Gastroesophageal sphincter (tissue), 4 donors: Measurements from ENCODE around the gene ST3GAL5. TPM values are rescaled to one million over a fixed set of nuclear protein-coding genes. Genes with fewer than 3 reads are reported as not detected.

ENCODE experiments used
- ATAC-seq: fragments of 150-250 bp; one replicate; pipeline ENCODE4 v1.9.1; 2016; ENCODE audit warnings: mild to moderate bottlenecking, moderate library complexity
- H3K27ac ChIP-seq, 4 donors: fragments of 200-600 bp; sonication (generic) in 3 of 4; 1 replicate in 3 of 4; 2 replicates in 1 of 4; pipeline ENCODE4 v1.5.1; 2016 to 2019
- H3K27me3 ChIP-seq: fragments of 200-600 bp; sonication (generic); one replicate; pipeline ENCODE4 v1.5.1; 2019
- H3K36me3 ChIP-seq, 2 donors: fragments of 200-600 bp; sonication (generic); one replicate each; pipeline ENCODE4 v1.5.1; 2019; ENCODE audit warnings: control low read depth in 1 of 2
- H3K4me1 ChIP-seq, 3 donors: fragments of 200-600 bp; sonication (generic); 1 replicate in 2 of 3; 2 replicates in 1 of 3; pipeline ENCODE4 v1.5.1; 2016 to 2019; ENCODE audit warnings: control low read depth in 2 of 3
- H3K4me3 ChIP-seq, 2 donors: fragments of 200-600 bp; sonication (generic); one replicate each; pipeline ENCODE4 v1.5.1; 2019; ENCODE audit warnings: mild to moderate bottlenecking in 1 of 2, moderate library complexity in 1 of 2
- H3K9me3 ChIP-seq, 3 donors: fragments of 200-600 bp; sonication (generic); one replicate each; pipeline ENCODE4 v1.5.1; 2017 to 2019; ENCODE audit warnings: control low read depth in 2 of 3
- CTCF ChIP-seq, 4 experiments: fragments of 200-600 bp in 2 of 4; fragments of 450-650 bp in 2 of 4; sonication (generic) in 1 of 4; IDR thresholded peaks; one replicate each; pipeline ENCODE4 v1.5.1; 2017 to 2019; ENCODE audit warnings: antibody characterized with exemption in 4 of 4, mild to moderate bottlenecking in 2 of 4, moderate library complexity in 2 of 4
- EP300 ChIP-seq: sonication (generic); formaldehyde crosslinking; IDR thresholded peaks from one replicate; pipeline ENCODE4 v1.6.1; 2017; ENCODE audit warnings: antibody characterized with exemption, mild to moderate bottlenecking
- POLR2A ChIP-seq, 2 donors: fragments of 450-650 bp; IDR thresholded peaks; one replicate each; pipeline ENCODE4 v1.6.1; 2017; ENCODE audit warnings: antibody characterized with exemption in 2 of 2, mild to moderate bottlenecking in 2 of 2, moderate library complexity in 1 of 2
- POLR2AphosphoS5 ChIP-seq: sonication (generic); formaldehyde crosslinking; IDR thresholded peaks from one replicate; pipeline ENCODE4 v1.6.1; 2017; ENCODE audit warnings: antibody characterized with exemption
- WGBS, 2 donors: methylation state at CpG; one replicate each; pipeline ENCODE4 v1.1.5; 2018; ENCODE audit warnings: low coverage in 1 of 2; 5-methylcytosine and 5-hydroxymethylcytosine counted together
- total RNA-seq, 4 donors: library from RNA; depleted of rRNA; stranded (reverse); fragments of >200 nt; gene quantifications; one replicate each; pipeline ENCODE4 v1.1.0, GENCODE V29; 2016

ST3GAL5 gene
- total RNA-seq, 4 donors from 2014 or later = 15.2 to 55.9 (median 22.7) TPM

- WGBS, 2 donors = 52 to 68% methylated on average over 2 to 3 of the region's 3 CpGs
- no peaks in the 10 kb centered on the region for H3K36me3 ChIP-seq
- ATAC-seq = no peak
- TF ChIP-seq CTCF (IDR thresholded peaks at IDR 0.05) = no peak
- TF ChIP-seq POLR2AphosphoS5 = peak; percentile 78
- H3K9me3 ChIP-seq = no peaks in the 10 kb centered on the region
- no peaks in the 10 kb centered on the region for H3K27me3 ChIP-seq
- peaks cover 0 to 38% (median 3%) of the 10 kb centered on the region in 3 donors for H3K4me1 ChIP-seq
- H3K4me3 ChIP-seq = no peak overlapping the region
- H3K27ac ChIP-seq = peak overlapping the region in 1 of 4 donors; percentile 48
These were observed 27.0 kb upstream of the ST3GAL5 start for GRCh38 chr2:85915606-85916303.

GRCh38 chr2:85914922-85915321 is 26.1 kb upstream of the ST3GAL5 start:
- no peak for TF ChIP-seq POLR2AphosphoS5
- TF ChIP-seq EP300 = no peak
- TF ChIP-seq POLR2A (IDR thresholded peaks at IDR 0.05) = no peak
- no peak for TF ChIP-seq CTCF (IDR thresholded peaks at IDR 0.05)
- Histone ChIP-seq H3K27me3 (no peaks in the 10 kb centered on the region), H3K4me1 (peaks cover 0 to 43% (median 3%) of the 10 kb centered on the region in 3 donors), H3K4me3 (no peak overlapping the region), H3K9me3 (no peaks in the 10 kb centered on the region), H3K27ac (peak overlapping the region in 1 of 4 donors; percentile 48), H3K36me3 (no peaks in the 10 kb centered on the region)
- no peak for ATAC-seq
- 50 to 72% methylated on average over 2 of the region's 2 CpGs for WGBS, 2 donors

- no peak for TF ChIP-seq EP300
- TF ChIP-seq POLR2AphosphoS5 = peak; percentile 21
- no peak for TF ChIP-seq POLR2A (IDR thresholded peaks at IDR 0.05)
- H3K4me3 ChIP-seq = no peak overlapping the region
- no peaks in the 10 kb centered on the region for H3K36me3 ChIP-seq
- 63 to 96% methylated on average over 3 of the region's 4 CpGs for WGBS, 2 donors
- peaks cover 0 to 50% (median 3%) of the 10 kb centered on the region in 3 donors for H3K4me1 ChIP-seq
- peak; percentile 86 for ATAC-seq
- peak overlapping the region in 3 of 4 donors; percentile 1 to 48 (median 33) for H3K27ac ChIP-seq
- no peaks in the 10 kb centered on the region for H3K9me3 ChIP-seq
- H3K27me3 ChIP-seq = no peaks in the 10 kb centered on the region
These were observed 25.4 kb upstream of the ST3GAL5 start for GRCh38 chr2:85913884-85914881.

- Histone ChIP-seq H3K36me3 (no peaks in the 10 kb centered on the region), H3K9me3 (no peaks in the 10 kb centered on the region), H3K4me3 (no peak overlapping the region), H3K4me1 (peaks cover 0 to 52% (median 3%) of the 10 kb centered on the region in 3 donors), H3K27ac (peak overlapping the region in 3 of 4 donors; percentile 47 to 56 (median 53)), H3K27me3 (no peaks in the 10 kb centered on the region)
- 0 to 53% methylated on average over 1 to 7 of the region's 9 CpGs for WGBS, 2 donors
- peak; percentile 79 for TF ChIP-seq POLR2AphosphoS5
- TF ChIP-seq CTCF (IDR thresholded peaks at IDR 0.05) = no peak
- no peak for TF ChIP-seq EP300
- ATAC-seq = peak; percentile 42
These were observed 23.3 kb upstream of the ST3GAL5 start for GRCh38 chr2:85911814-85912692.
